Measurements from ENCODE around the gene TRNP1.
"Not testable (repeated sequence)": the region's sequence is repeated elsewhere in the genome, so short reads cannot be mapped to it uniquely, and the experiment has no call there.

TRNP1 gene

GRCh38 chr1:26976621-26977510 lies 16.6 kb upstream of the TRNP1 start:
- DNase-seq, result no peak

- DNase-seq, result no peak
Observed at GRCh38 chr1:26978901-26979300, 14.6 kb upstream of the TRNP1 start.

GRCh38 chr1:26981146-26981846 lies 12.2 kb upstream of the TRNP1 start:
- no peak for DNase-seq

GRCh38 chr1:26983863-26984262 lies 9.6 kb upstream of the TRNP1 start:
- DNase-seq, result no peak

GRCh38 chr1:26984291-26984690 lies 9.2 kb upstream of the TRNP1 start:
- no peak for DNase-seq

GRCh38 chr1:26986658-26987057 lies 6.8 kb upstream of the TRNP1 start:
- no peak for DNase-seq

GRCh38 chr1:26989403-26990109 lies 3.9 kb upstream of the TRNP1 start:
- DNase-seq, result not testable (repeated sequence)

- DNase-seq, result no peak
Observed at GRCh38 chr1:26991310-26992116, 2.0 kb upstream of the TRNP1 start.

- DNase-seq, result peak; percentile 10
Observed at GRCh38 chr1:26994020-26994786, 711 bp downstream of the TRNP1 start.

GRCh38 chr1:26994787-26995517 lies 1.5 kb downstream of the TRNP1 start:
- no peak for DNase-seq

GRCh38 chr1:26996024-26996423 lies 2.5 kb downstream of the TRNP1 start:
- no peak for DNase-seq

GRCh38 chr1:26996665-26997064 lies 3.2 kb downstream of the TRNP1 start:
- DNase-seq, result no peak

- DNase-seq, result no peak
Observed at GRCh38 chr1:26998429-26999300, 5.2 kb downstream of the TRNP1 start.

GRCh38 chr1:26999440-26999987 lies 6.0 kb downstream of the TRNP1 start:
- peak; percentile 20 for DNase-seq

GRCh38 chr1:27000090-27000816 lies 6.8 kb downstream of the TRNP1 start:
- DNase-seq, result no peak

- no peak for DNase-seq
Observed at GRCh38 chr1:27000817-27001460, 7.4 kb downstream of the TRNP1 start.

GRCh38 chr1:27001570-27002360 lies 8.3 kb downstream of the TRNP1 start:
- no peak for DNase-seq

Measured in GOT3 (cell line).